A549 (cell line): ENCODE measurements around the gene CCNB2.

ENCODE experiments used
- CTCF ChIP-seq: fragments of >200 bp; sonication (Bioruptor Twin); formaldehyde crosslinking; IDR thresholded peaks from 3 replicates; pipeline ENCODE4 v1.5.1; 2016
- HES2 ChIP-seq: fragments of >200 bp; sonication (Bioruptor Twin); formaldehyde crosslinking; IDR thresholded peaks from 2 replicates; pipeline ENCODE4 v1.6.1; 2016
- NR3C1 ChIP-seq: fragments of >200 bp; sonication (Bioruptor Twin); formaldehyde crosslinking; IDR thresholded peaks from 3 replicates; pipeline ENCODE4 v1.6.1; 2017
- RCOR1 ChIP-seq: fragments of 150-350 bp; IDR thresholded peaks from 2 replicates; pipeline ENCODE4 v1.6.1; 2014; ENCODE audit warnings: antibody characterized with exemption, low read length, low read depth

GRCh38 chr15:59143281-59143680 lies 38.3 kb downstream of the CCNB2 start:
- TF ChIP-seq HES2 = no peak
- no peak for TF ChIP-seq CTCF
- no peak for TF ChIP-seq RCOR1
- no peak for TF ChIP-seq NR3C1
